GM18519 (cell line): ENCODE data around the gene C1QTNF6.
"Not testable (repeated sequence)": the region's sequence is repeated elsewhere in the genome, so short reads cannot be mapped to it uniquely, and the experiment has no call there.

Experiments
- ATAC-seq: cut with Tn5 transposase; IDR thresholded peaks from one replicate; pipeline ENCODE4 v1.9.1; 2021; ENCODE audit warnings: mild to moderate bottlenecking, moderate library complexity; ENCODE audit not compliant: unreplicated experiment, low FRiP score

C1QTNF6 gene

DNA sequence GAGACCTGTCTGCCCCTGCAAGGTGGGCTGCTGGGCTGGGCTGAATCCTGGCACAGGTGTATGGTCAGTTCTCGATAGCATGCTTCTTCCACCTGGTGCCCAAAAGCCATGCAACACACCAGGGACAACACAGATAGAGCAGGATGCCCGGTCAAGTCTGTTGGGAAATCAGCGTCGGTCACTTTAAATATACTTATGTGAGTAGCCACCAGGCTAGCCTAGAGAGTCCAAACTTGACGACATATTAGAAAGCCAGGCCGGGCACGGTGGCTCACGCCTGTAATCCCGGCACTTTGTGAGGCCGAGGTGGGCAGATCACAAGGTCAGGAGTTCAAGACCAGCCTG, 8.9 kb downstream of the C1QTNF6 start:
- no peak for ATAC-seq

DNA sequence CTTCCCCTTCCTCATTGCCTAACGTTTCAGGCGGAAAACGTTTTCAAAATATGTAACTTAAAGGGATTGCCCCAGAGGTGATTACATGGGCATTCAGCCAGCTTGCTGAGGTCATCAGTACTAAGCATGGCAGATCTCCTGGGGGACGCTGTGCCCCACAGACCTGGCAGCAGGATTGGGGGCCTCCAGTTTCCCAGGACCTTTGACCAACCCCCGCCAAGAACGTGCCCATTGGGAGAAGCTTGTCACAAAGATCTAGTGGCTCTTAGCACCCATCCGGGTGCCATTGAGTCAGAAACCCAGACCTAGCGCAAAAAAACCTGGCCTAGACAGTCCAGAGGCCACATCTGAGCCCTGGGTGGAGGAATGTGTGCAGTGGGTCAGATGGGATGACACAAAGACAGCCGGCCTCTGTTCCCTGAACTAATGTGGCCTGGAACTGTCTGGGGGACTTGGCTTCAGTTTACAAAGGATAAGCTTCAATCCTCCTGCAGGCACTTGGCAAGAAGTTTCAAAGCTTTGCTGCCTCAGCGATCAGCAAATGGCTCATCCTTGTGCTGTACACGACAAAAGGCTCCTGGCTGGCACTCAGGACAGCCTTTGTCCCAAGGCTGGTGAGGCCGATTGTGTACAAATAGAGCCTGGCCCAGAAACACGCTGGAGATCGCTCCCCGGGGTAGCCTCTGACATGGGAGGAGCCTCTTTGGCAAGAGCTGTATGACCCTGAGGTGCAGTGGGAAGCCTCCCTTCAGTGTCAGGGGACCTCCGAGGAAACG, 9.5 kb downstream of the C1QTNF6 start:
- no peak for ATAC-seq

DNA sequence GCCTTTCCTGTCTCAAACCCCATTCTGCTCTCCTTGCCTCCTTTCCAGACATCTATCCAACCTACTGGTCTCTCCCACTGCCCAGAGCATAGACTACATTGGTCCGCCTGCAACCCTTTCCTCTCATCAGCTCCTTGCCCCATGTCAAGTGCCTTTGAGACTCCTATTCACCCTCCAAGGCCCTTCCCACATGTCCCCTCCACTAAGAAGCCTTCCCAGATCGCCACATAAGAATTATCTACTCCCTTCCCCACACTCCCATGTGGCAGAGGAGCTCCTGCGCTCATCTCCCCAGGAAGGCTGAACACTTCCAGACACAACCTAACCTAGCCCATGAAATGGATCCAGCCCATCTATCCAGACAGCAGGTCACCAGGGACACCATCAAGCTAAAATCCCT, 10.3 kb downstream of the C1QTNF6 start:
- ATAC-seq = no peak

DNA sequence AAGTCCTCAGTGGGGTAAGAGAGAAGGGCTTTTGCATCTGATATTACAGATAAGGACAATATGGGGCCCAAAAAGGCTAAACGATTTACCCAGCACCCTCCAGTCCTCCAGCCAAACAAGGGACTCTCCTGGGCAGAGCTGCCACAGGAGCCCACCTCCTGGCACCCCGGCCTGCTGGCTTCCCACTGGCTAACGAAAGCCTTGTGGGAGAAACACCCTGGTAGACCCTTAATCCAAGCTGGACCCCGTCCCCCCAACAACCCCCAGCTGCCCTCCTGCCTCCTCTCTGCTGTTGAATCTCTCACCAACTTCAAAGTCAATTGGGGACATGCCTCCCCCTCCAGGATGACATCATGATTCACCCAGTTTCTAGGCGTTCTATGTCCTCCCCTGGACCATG, 10.8 kb downstream of the C1QTNF6 start:
- ATAC-seq = no peak

DNA sequence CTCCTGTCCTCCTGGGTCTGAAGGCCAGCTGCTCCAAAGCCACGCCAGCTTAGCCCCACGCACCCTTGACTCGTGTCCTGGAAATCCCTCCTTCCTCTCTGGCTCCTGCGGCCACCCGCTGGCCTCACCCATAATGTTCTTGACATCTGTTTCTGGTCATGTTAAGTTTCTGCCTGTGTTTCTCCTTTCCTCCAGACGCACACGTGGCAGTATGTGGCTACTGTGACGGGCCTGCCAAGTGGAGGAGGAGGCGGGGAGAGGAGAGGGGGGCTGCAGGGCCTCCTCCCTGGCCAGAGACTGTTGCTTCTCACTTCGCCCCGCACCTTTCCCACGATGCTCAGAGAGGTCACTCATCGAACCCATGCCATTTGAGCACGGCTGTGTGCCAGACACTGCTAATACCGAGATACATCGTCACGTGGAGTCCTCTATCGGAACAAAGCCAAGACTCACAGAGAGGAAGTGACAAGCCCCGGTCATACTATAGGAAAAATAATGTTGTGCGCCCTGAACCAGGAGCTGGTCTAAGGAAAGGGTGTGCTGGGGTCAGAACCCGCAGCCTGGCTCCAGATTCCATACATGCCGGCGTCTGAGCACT, 11.5 kb downstream of the C1QTNF6 start:
- ATAC-seq = no peak

DNA sequence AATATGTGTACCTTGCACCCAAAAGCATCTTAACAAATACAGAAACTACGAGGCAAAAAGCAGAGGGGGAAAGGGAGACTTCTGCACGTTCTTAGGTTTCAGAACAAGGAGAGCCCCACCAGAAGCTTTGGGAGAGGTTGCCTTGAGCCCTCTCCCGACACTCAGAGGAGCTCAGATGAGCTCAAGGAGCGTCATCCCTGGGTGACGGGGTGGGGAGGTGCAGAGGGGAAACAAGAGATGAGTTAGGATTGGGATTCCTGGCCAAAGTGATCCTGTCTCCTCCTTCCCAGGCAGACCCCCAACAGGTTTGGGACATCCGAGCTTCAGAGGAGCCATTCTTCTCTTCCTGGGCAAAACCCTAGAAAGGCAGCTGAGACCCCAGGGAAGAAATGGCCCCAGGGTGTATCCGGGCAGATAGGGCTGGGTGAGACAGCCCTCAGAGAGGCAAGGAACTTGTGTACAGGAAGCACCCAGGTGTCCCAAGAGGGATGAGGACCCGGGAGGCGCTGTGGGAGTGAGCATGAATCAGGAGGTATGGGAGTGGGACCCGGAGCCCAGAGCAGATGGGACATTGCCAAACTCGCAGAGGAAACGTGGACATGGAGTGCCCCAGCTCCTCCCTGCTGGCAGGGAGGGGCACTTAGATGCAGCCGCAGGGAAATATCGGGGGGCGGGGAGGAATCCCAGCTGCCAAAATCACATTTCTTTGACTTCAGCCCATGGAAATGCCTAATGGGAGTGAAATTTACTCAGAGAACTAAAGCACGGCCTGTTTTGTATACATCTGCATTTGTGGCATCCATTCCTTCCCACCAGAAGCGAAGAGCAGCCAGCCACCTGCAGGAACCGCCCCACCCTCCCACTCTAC, 12.4 kb downstream of the C1QTNF6 start:
- ATAC-seq = no peak

DNA sequence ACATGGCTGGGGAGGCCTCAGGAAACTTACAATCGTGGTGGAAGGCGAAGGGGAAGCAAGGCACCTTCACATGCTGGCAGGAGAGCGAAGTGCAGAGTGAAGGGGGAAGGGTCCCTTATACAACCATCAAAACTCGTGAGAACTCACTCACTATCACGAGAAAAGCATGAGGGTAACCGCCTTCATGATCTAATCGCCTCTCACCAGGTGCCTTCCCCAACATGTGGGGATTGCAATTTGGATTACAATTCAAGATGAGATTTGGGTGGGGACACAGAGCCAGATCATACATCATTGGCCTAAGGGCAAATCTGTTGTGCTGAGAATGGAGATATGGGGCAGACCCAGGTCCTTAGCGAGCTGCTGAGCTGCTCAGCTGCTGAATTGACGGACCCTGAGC, 13.1 kb downstream of the C1QTNF6 start:
- ATAC-seq = no peak

DNA sequence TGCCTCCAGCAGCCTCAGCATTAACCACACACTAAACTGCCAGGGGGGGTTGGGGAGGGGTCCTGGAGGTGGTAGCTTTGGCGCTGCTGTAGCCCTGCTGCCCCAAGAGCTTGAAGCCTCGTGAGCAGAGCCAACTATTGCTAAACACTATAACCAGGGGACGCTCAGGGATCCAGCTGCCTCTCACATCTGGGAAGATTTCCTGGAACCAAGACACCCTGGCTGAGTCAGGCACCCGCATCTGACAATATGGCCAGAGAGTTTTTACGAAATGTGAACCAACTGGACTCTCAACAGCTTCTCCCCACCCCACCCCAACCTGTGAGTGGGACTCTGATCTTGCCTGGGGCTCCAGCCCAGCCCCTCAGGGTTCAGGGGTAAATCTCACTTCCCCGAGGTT, 14.3 kb downstream of the C1QTNF6 start:
- ATAC-seq = no peak

DNA sequence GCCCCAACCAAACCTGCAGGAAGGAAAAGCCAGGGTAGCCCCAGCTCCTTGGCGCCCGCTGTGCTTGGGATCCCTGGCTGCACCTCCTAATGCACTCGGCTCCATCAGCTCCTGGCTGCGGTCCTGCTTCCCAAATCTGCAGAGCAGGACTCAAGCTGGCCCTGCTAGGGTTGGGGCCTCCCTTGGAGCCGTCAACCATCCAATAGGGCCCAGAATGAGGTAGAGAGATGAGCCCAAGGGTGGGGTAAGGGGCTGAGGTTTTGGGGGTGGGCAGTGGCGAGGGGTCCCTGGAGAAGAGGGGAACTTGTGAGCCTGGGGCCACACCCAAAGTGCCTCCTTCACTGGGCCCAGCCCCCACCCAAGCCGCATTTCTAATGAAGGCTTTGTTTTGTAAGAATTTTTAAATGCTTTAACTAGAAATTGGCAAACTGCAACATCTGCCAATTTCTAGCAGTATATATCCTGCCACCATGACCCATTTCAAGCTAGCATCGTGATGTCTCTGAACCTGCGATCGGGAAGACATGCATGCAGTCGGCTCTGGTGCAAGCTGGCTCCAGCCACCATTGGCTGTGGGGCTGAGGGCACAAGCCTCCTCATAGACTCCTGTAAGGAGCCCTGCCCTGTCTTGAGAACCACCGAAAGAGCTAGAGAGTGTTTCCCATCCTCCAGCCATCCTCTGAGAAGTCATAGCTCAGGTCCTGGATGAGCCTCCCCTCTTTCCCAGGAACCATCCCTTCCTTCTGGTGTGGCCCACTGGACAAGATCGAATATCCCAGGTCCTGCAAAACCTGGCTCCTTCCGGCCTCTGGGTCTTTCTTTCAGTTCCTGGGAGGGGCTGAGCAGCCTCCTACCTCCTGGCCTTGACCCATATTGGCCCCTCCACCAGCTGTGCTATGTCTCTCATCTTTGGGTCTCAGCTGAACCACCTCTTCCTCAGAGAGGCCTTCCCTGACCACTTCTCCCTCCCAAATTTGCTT, 15.5 kb downstream of the C1QTNF6 start:
- ATAC-seq = no peak

DNA sequence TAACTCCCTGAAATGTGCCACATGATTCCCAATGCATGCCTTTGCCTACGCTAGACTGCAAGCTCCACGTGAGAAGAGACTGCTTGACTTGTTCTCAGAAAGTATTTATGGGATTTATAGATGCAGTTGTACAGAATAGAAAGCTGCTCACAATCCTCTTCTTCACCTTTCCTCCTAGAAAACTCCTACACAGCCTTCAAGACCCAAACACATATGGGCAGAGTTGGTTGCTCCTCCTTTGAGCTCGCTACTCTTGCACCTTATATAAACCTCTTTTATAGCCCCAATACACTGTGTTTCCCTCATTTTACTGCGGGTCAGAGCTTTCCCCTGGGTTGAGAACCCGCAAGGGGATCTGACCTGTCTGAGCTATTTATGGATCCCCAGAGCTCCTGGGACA, 16.4 kb downstream of the C1QTNF6 start:
- no peak for ATAC-seq

DNA sequence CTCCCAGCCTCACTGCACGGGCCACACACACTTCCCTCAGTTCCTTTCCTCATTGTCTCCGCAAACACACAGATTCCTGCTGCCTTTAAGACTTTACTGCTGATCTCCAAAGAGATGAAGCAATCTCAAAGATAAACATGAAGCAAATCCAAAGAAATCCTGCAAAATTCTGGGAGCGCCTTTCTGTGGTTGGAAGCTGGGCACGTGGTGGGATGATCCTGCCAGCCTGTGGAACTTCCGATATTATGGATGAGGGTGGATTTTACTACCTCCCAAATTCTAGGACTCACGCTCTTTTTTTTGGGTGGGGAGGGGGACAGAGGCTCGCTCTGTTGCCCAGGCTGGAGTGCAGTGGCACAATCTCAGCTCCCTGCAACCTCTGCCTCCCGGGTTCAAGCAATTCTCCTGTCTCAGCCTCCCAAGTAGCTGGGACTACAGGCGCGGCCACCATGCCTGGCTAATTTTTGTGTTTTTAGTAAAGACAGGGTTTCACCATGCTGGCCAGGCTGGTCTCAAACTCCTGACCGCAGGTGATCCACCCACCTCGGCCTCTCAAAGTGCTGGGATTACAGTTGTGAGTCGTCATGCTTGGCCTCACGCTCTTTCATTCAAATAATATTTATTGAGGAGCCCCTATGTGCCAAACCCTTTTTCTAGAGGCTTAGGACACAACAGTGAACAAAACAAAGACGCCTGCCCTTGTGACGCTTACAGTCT, 17.2 kb downstream of the C1QTNF6 start:
- not testable (repeated sequence) for ATAC-seq

DNA sequence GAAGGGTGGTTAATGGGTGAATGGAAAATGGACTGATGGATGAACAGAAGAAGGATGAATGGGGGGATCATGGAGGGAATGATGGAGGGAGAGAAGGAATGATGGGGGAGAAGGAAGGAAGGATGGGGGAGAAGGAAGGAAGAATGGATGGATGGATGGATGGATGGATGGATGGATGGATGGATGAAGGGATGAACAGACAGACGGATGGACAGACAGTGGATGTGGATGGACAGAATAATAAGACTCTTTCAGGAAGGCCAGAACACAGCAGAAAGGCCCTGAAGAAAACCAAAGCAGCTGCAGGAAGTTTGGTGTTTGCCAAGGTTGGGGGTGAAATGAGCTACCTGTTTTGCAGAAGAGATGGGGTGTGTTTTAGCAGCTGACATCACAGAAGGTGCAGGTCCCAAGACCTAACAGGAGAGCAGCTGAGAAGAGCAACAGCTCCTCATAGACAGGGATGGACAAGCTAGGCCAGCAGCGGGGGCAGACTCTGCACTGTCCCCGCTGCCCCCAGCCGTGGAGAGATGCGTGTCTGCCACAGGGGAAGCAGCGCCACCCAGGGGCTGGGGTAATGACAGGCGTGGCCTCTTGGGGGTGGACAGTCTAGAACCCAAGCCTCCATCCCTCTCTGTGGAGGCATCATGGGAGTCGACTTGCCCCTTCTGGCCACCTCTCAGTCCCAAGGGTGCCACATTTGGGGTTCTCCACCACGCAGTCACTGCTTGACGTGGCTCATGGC, 17.9 kb downstream of the C1QTNF6 start:
- no peak for ATAC-seq

DNA sequence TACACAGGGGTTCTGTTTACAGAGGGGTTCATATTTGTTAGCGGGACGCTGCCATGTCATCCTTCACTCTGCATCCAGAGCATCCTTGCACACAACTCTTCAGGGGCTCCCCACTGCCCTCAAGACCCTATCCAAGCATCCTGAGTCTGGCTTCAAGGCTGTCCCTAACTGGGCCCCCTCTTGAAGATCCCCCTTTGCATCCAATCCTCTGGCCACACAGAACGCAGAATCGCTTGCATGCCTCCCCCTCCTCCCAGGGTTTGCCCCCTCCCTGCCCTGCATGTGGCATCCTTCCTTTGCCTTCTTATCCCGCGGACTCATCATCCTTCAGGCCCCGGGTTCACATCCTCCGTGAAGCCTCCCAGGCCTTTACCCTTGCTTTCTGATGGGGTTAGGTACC, 18.6 kb downstream of the C1QTNF6 start:
- ATAC-seq = no peak

DNA sequence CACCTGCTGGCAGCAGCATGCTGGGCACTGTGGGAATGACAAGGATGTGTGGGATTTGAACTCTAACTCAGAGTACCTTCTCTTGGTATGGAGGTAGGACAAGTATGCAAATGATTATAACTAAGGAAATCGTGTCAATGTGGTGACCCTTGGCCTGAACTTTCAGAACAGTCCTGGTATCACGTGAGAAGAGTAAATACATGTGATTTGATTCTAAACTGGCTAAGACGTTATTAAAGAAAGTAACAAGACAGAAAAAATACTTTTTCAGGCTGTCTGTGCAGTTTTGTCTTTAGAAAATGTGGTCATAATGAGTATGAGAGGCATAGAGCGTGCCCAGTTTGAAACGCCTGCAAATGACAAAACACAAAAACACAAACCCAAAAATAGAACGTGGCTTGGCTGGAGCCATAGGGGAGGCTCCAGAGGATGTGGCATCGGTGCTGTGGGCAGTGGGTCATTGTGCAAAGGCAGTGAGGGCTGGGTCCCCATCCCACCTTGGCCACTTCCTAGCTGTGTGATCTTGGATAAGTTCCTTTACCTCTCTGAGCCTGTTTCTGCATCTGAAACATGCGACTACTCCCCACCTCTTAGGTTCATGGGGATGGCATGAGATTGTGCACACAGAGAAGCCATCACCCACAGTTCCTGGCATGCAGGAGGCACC, 19.9 kb downstream of the C1QTNF6 start:
- ATAC-seq = no peak

DNA sequence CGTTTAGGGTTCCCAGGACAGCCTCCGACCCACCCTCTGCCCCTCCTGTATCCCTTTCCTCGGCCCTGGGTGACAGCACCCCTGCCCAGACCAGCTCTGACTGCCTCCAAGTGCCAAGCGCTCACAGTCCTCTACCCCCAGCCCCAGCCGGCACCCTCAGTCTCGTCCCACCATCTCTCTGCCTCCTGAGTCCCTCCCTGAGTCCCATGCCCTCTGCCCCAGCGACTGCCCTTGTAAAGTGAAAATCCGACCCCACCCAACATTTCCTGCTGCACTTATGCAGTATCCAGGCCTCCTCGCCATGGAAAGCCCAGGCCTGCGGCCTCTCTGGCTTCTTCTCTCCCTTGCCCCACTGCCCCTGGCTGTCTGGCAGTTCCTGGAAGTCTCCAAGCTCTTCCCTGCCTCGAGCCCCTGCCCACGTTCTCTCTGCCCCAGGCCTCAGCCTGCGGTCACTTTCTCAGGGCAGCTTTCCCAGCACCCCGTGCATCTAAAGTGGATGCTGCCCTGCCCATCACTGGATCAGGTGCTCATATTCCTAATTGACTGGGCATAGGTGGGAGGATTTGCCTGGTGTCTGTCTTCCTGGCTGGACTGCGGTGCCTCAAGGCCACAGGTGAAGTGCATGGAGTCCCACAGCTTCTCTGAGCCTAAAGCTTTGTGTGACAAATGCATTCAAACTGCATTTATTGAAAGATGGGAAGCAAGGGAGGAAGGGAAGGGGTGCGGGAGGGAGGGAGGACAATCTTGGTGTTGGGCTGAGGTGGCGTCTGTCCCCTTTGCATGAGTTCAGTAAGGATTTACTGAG, 20.7 kb downstream of the C1QTNF6 start:
- no peak for ATAC-seq

DNA sequence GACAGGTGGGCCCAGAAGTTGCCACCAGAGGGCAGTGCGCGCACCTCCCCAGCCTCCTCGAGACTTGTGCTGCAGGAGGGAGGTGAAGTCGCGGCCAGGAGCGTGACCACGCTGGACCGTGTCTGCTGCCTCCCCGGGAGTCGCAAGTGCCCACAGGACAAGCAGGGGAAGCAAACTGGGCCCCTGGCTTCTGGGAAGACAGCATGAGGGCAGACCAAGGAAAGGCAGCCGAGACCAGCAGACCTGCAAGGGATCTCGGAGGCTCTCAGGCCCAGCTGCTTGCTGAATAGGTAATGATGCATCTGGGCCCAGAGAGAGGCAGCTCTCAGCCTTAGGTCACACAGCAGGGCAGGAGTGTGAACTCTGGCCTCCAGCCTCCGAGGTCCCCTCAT, 21.4 kb downstream of the C1QTNF6 start:
- ATAC-seq = no peak

DNA sequence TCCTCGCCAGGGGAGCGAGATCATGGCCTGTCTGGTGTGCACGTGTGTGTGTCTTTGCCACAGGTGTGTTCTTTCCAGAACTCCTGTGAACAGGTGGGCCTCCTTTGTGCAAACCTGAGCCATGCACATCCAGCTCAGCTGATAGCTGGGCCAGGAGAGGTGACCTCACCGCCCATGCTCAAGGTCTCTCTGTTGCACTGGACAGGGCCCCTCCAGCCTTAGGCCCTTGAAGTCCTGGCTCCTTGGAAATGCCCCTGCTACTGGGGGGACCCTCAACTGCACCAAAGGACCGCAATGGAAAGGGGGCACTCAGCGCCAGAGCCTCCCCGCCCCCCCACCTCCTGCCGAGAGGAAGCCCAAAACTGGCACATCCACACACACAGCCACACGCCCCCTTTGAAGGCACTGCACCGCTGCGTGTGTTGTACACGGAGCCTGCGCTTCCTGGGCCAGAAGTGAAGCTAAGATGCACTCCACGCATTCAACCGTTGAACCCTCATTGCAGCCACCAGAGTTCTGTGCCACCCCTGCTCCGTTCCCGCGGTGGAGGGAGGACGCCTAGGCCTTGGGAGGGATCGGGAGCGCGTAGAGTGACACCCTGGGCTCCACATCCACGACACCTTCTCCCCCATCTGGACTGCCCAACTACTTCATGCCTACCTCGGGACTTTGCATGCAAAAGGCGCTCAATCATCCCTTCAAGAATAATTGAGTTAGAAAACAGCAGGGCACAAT, 21.9 kb downstream of the C1QTNF6 start:
- ATAC-seq = no peak
